SH-SY5Y (cell line): ENCODE results near the gene FITM1.

Experiments used
- GATA2 ChIP-seq: IDR thresholded peaks from 2 replicates; pipeline ENCODE4 v1.6.1; 2011; ENCODE audit warnings: mild to moderate bottlenecking, low read depth, low read length
- GATA3 ChIP-seq: IDR thresholded peaks from 2 replicates; pipeline ENCODE4 v1.6.1; 2011; ENCODE audit warnings: low read depth, mild to moderate bottlenecking, low read length, moderate library complexity

- TF ChIP-seq GATA2 (no peak), GATA3 (no peak)
These were observed 15.4 kb downstream of the FITM1 start for GRCh38 chr14:24145690-24146452.
